ENCODE data around the gene DNAH17.

DNA sequence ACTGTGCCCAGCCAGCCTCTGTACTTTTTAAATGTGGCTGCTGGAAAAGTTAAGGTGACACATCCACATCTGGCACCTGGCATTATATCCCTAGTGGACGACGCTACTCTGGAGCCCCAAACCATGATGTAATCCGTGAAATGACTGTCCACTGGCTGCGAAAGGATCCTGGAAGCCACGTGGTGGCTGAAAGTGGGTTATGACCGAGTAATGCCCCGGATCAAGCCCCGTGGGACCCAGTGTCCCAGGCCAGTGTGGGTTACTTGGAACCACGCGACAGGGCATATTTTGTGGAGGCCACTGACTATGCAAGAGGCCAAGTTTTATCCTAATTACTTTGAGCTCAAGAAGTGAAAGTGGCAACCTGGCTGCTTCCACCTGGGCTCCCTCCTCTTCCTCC, 119.1 kb downstream of the DNAH17 start:
- TF ChIP-seq SP4 (IDR thresholded peaks at IDR 0.05; ENCODE audit: low read length) (no peak), CHD2 (IDR thresholded peaks at IDR 0.05; ENCODE audit: low read length) (no peak), POLR2A (IDR thresholded peaks at IDR 0.05; ENCODE audit: control extremely low read depth in 1 of 2, low read depth in 2 of 2, low read length in 2 of 2) (no peak), YY1 (IDR thresholded peaks at IDR 0.05; ENCODE audit: low read depth, low read length) (no peak), CEBPB (IDR thresholded peaks at IDR 0.05; ENCODE audit: low read depth, low read length) (no peak), EZH2 (IDR thresholded peaks at IDR 0.05; ENCODE audit: low read depth, low read length, severe bottlenecking) (no peak), TBP (IDR thresholded peaks at IDR 0.05; ENCODE audit: low read depth, low read length) (no peak), SIN3A (conservative IDR thresholded peaks at IDR 0.05 in 1 of 2, IDR thresholded peaks at IDR 0.05 in 1 of 2; ENCODE audit: low read depth in 1 of 2, low read length in 2 of 2) (no peak), EP300 (IDR thresholded peaks at IDR 0.05; ENCODE audit: borderline replicate concordance in 1 of 2, low read depth in 2 of 2, low read length in 2 of 2) (no peak), POLR2AphosphoS5 (IDR thresholded peaks at IDR 0.05; ENCODE audit: low read depth, low read length) (no peak), TAF1 (IDR thresholded peaks at IDR 0.05; ENCODE audit: low read depth, low read length) (no peak), JUN (IDR thresholded peaks at IDR 0.05; ENCODE audit: low read depth, low read length) (no peak)
- TF ChIP-seq, protein P1, sequence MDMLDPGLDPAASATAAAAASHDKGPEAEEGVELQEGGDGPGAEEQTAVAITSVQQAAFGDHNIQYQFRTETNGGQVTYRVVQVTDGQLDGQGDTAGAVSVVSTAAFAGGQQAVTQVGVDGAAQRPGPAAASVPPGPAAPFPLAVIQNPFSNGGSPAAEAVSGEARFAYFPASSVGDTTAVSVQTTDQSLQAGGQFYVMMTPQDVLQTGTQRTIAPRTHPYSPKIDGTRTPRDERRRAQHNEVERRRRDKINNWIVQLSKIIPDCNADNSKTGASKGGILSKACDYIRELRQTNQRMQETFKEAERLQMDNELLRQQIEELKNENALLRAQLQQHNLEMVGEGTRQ (IDR thresholded peaks at IDR 0.05; ENCODE audit: low read length), result no peak
- TF ChIP-seq, protein P2, sequence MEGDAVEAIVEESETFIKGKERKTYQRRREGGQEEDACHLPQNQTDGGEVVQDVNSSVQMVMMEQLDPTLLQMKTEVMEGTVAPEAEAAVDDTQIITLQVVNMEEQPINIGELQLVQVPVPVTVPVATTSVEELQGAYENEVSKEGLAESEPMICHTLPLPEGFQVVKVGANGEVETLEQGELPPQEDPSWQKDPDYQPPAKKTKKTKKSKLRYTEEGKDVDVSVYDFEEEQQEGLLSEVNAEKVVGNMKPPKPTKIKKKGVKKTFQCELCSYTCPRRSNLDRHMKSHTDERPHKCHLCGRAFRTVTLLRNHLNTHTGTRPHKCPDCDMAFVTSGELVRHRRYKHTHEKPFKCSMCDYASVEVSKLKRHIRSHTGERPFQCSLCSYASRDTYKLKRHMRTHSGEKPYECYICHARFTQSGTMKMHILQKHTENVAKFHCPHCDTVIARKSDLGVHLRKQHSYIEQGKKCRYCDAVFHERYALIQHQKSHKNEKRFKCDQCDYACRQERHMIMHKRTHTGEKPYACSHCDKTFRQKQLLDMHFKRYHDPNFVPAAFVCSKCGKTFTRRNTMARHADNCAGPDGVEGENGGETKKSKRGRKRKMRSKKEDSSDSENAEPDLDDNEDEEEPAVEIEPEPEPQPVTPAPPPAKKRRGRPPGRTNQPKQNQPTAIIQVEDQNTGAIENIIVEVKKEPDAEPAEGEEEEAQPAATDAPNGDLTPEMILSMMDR (IDR thresholded peaks at IDR 0.05; ENCODE audit: control extremely low read depth in 1 of 3, insufficient read depth in 1 of 3, low read depth in 1 of 3, low read length in 3 of 3), result no peak
